HepG2 (cell line): Measurements from ENCODE around the gene ADGRV1. TPM values are rescaled to one million over a fixed set of nuclear protein-coding genes. Genes with fewer than 3 reads are reported as not detected.

Experiments used
- ATAC-seq: fragments of 200-7000 bp; cut with Tn5 transposase; 3 replicates; pipeline ENCODE4 v1.9.1; 2020; ENCODE audit warnings: mild to moderate bottlenecking, moderate library complexity
- BruUV-seq: library from RNA; stranded (reverse); fragments of 400-500 nt; replicated peaks from 2 replicates; lab custom pipeline; 2021; lab: Mats Ljungman, UMichigan
- CTCF ChIA-PET: fragments of 300-600 bp; formaldehyde crosslinking; extraction: SDS; loops from one replicate; lab custom pipeline; 2021; ENCODE audit warnings: low total read pairs, inconsistent platforms, low intra/inter-chr PET ratio; lab: Yijun Ruan, JAX
- POLR2A ChIA-PET: fragments of 350-600 bp; sonication (Branson Sonifier 250); formaldehyde crosslinking; loops from one replicate; lab custom pipeline; 2020; ENCODE audit warnings: antibody characterized with exemption, inconsistent platforms; lab: Yijun Ruan, JAX
- DNase-seq: peaks from one replicate; pipeline ENCODE4 v3.0.0-alpha.2; 2015; ENCODE audit warnings: low spot score
- FAIRE-seq: peaks from 3 replicates; lab custom pipeline; 2011; peaks lifted over from hg19 to GRCh38; lab: Jason Lieb, UNC
- H2AFZ ChIP-seq: one replicate; pipeline ENCODE4 v1.6.1; 2011; ENCODE audit warnings: low read length, inconsistent platforms
- H3K27ac ChIP-seq: fragments of 300-600 bp; 3 replicates; pipeline ENCODE4 v1.8.0; 2011; ENCODE audit warnings: mixed run types, mild to moderate bottlenecking, mixed read lengths, low read length, inconsistent platforms; ENCODE audit not compliant: insufficient read depth; ENCODE audit errors: extremely low read length
- H3K27me3 ChIP-seq, 2 experiments: fragments of 200-600 bp in 1 of 2; 2 replicates in 1 of 2; 3 replicates in 1 of 2; pipeline versions ENCODE4 v1.6.0 to v1.8.0; 2011; ENCODE audit warnings: low read length in 2 of 2, mild to moderate bottlenecking in 2 of 2, moderate library complexity in 2 of 2, inconsistent platforms in 1 of 2; ENCODE audit not compliant: insufficient read depth in 2 of 2, control insufficient read depth in 1 of 2
- H3K36me3 ChIP-seq, 2 experiments: fragments of 200-600 bp in 1 of 2; replicated peaks in 1 of 2; 2 replicates in 1 of 2; 3 replicates in 1 of 2; pipeline versions ENCODE4 v1.5.1 to v1.8.0; 2011; ENCODE audit warnings: low read length in 2 of 2, inconsistent platforms in 1 of 2; ENCODE audit not compliant: insufficient read depth in 2 of 2, control insufficient read depth in 1 of 2
- H3K4me1 ChIP-seq: 2 replicates; pipeline ENCODE4 v1.5.1; 2012; ENCODE audit warnings: low read length, inconsistent platforms; ENCODE audit not compliant: insufficient read depth
- H3K4me2 ChIP-seq: 2 replicates; pipeline ENCODE4 v1.6.0; 2011; ENCODE audit warnings: low read depth, low read length, inconsistent platforms
- H3K4me3 ChIP-seq, 3 experiments: fragments of 200-600 bp in 1 of 3; sonication (generic), shearing (Covaris generic) in 1 of 3; replicated peaks in 1 of 3; 2 replicates each; pipeline ENCODE4 v1.5.1; 2011 to 2016; ENCODE audit warnings: low read length in 3 of 3, inconsistent platforms in 2 of 3, low read depth in 2 of 3, mild to moderate bottlenecking in 2 of 3, control low read depth in 1 of 3, mixed read lengths in 1 of 3; ENCODE audit not compliant: insufficient read depth in 1 of 3
- H3K79me2 ChIP-seq: one replicate; pipeline ENCODE4 v1.6.1; 2011; ENCODE audit warnings: low read length, inconsistent platforms; ENCODE audit not compliant: insufficient read depth
- H3K9ac ChIP-seq: 2 replicates; pipeline ENCODE4 v1.6.0; 2011; ENCODE audit warnings: mild to moderate bottlenecking, low read depth, low read length, inconsistent platforms; ENCODE audit not compliant: insufficient read depth
- H3K9me3 ChIP-seq: 2 replicates; pipeline ENCODE4 v1.5.1; 2012; ENCODE audit warnings: mild to moderate bottlenecking, low read length
- H4K20me1 ChIP-seq: 2 replicates; pipeline ENCODE4 v1.6.0; 2011; ENCODE audit warnings: inconsistent platforms, mild to moderate bottlenecking, low read length, moderate library complexity; ENCODE audit not compliant: insufficient read depth
- FOXK1 ChIP-seq: sonication (generic); formaldehyde crosslinking; IDR thresholded peaks from 2 replicates; pipeline ENCODE4 v1.4.0; 2020; ENCODE audit warnings: low read depth, missing genetic modification reagents, borderline replicate concordance
- JUND ChIP-seq: sonication (generic); formaldehyde crosslinking; IDR thresholded peaks from 2 replicates; pipeline ENCODE4 v1.8.0; 2022; ENCODE audit warnings: mild to moderate bottlenecking, missing genetic modification reagents
- KDM3A ChIP-seq: IDR thresholded peaks from 2 replicates; pipeline ENCODE4 v1.6.1; 2018; ENCODE audit warnings: low read depth, missing compliant biosample characterization
- KDM5A ChIP-seq: fragments of 200-600 bp; sonication (generic); IDR thresholded peaks from 2 replicates; pipeline ENCODE4 v1.7.0; 2018; ENCODE audit warnings: antibody characterized with exemption, mild to moderate bottlenecking, low read length, borderline replicate concordance
- KMT2A ChIP-seq: sonication (generic); formaldehyde crosslinking; IDR thresholded peaks from 2 replicates; pipeline ENCODE4 v1.4.0; 2020; ENCODE audit warnings: missing genetic modification reagents
- KMT2B ChIP-seq: IDR thresholded peaks from 2 replicates; pipeline ENCODE4 v1.6.1; 2016; ENCODE audit warnings: missing genetic modification reagents, missing compliant biosample characterization
- POLR2G ChIP-seq: fragments of 200-400 bp; formaldehyde crosslinking; IDR thresholded peaks from 2 replicates; pipeline ENCODE4 v1.6.1; 2018; ENCODE audit warnings: mild to moderate bottlenecking, low read depth, low read length, moderate library complexity
- SAFB2 ChIP-seq: sonication (generic); formaldehyde crosslinking; IDR thresholded peaks from 2 replicates; pipeline ENCODE4 v1.5.1; 2020; ENCODE audit warnings: missing genetic modification reagents, low read depth, mild to moderate bottlenecking, borderline replicate concordance
- YY1 ChIP-seq: IDR thresholded peaks from 2 replicates; pipeline ENCODE4 v1.6.1; 2011; ENCODE audit warnings: low read length, low read depth, moderate library complexity, mild to moderate bottlenecking; ENCODE audit not compliant: insufficient read depth, insufficient replicate concordance
- ZBTB7B ChIP-seq: sonication (generic); formaldehyde crosslinking; IDR thresholded peaks from 2 replicates; pipeline ENCODE4 v1.4.0; 2020; ENCODE audit warnings: missing genetic modification reagents
- ZSCAN21 ChIP-seq: sonication (generic); formaldehyde crosslinking; IDR thresholded peaks from 2 replicates; pipeline ENCODE4 v1.8.0; 2022; ENCODE audit warnings: mild to moderate bottlenecking, missing genetic modification reagents, moderate library complexity, borderline replicate concordance
- ZSCAN9 ChIP-seq: IDR thresholded peaks from 2 replicates; pipeline ENCODE4 v1.6.1; 2016; ENCODE audit warnings: borderline replicate concordance
- WGBS: methylation state at CpG from one replicate; pipeline ENCODE4 v1.1.6; 2017; ENCODE audit warnings: low lambda C conversion rate; 5-methylcytosine and 5-hydroxymethylcytosine counted together
- in situ Hi-C: cut with HindIII; loops from 2 replicates; pipeline ENCODE4 v1.10.0; 2017; ENCODE audit warnings: low pct_unique_long_range_greater_than_20kb; ENCODE audit not compliant: extremely low pct_ligation_motif_present
- intact Hi-C: fragments of 100-400 bp; cut with micrococcal nuclease; formaldehyde crosslinking; loops from one replicate; pipeline ENCODE4 v1.10.0; 2022; ENCODE audit not compliant: unreplicated experiment
- polyA plus RNA-seq, 8 experiments: library from polyadenylated mRNA; depleted of rRNA in 3 of 8; stranded (reverse) in 7 of 8; unstranded in 1 of 8; fragments of >200 nt; fragmentation: Illumina TruSeq in 4 of 8; extraction: Trizol in 4 of 8; gene quantifications; 2 replicates each; pipeline versions ENCODE4 v1.2.1 to v1.2.3, GENCODE V29; 2011 to 2016; ENCODE audit warnings: low read depth in 4 of 8, missing spikeins in 1 of 8, mixed read lengths in 1 of 8; ENCODE audit not compliant: insufficient read depth in 1 of 8
- total RNA-seq, 5 experiments: library from RNA; depleted of rRNA; stranded (reverse); fragments of >200 nt; fragmentation: Illumina TruSeq; extraction: Trizol; gene quantifications; 2 replicates each; pipeline ENCODE4 v1.2.3, GENCODE V29; 2016; ENCODE audit warnings: low read depth in 1 of 5
- TF ChIP-seq, protein P1 (sequence below): sonication (generic); formaldehyde crosslinking; IDR thresholded peaks from 2 replicates; pipeline ENCODE4 v1.8.0; 2022; ENCODE audit warnings: low read depth, missing genetic modification reagents
- TF ChIP-seq, protein P2 (sequence below): sonication (generic); formaldehyde crosslinking; conservative IDR thresholded peaks from 2 replicates; pipeline ENCODE4 v1.8.0; 2022; ENCODE audit warnings: mild to moderate bottlenecking, moderate library complexity, missing genetic modification reagents
- TF ChIP-seq, protein P3 (sequence below): sonication (generic); formaldehyde crosslinking; IDR thresholded peaks from 2 replicates; pipeline ENCODE4 v1.5.0; 2020; ENCODE audit warnings: missing genetic modification reagents

Gene ADGRV1
- total and polyA plus RNA-seq, 2 of the 13 experiments (the other 11 are each of a cell fraction or from before 2014, with no cell fraction given): 1.7 to 3.9 TPM

DNA sequence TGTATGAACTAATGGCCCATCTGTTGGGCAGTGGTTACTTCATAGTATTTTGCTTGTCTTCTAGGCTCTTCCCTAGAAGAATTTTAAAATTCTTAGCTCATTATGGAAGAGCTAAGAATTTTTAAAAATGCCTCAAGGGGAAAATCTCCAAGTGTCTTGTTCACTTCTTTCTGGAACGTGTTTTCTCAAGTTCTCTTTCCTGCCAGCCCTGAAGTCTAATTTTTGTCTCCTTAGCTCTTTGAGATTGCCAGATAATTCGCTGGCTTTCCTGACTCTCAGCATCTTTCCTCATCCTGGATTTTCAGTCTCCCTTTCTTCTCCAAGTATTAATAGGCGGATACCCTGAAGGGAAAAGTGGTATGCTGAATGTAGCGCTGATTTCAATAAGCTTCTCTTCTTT, 429.1 kb downstream of the ADGRV1 start:
- no peak overlapping the region for H3K27ac ChIP-seq
- H3K4me2 ChIP-seq: no peak overlapping the region
- BruUV-seq: no TSS peak
- no peaks in the 10 kb centered on the region for H3K79me2 ChIP-seq
- peaks cover 11% of the 10 kb centered on the region for H3K4me1 ChIP-seq
- TF ChIP-seq FOXK1 (CRISPR knock-in tag) (no peak), KMT2A (CRISPR knock-in tag) (no peak), KDM3A (CRISPR knock-in tag) (no peak), SAFB2 (no peak), KMT2B (CRISPR knock-in tag) (no peak), YY1 (no peak), ZSCAN9 (CRISPR knock-in tag) (no peak), KDM5A (no peak), JUND (no peak), ZBTB7B (CRISPR knock-in tag) (no peak), POLR2G (no peak), ZSCAN21 (no peak)
- TF ChIP-seq, protein P1, sequence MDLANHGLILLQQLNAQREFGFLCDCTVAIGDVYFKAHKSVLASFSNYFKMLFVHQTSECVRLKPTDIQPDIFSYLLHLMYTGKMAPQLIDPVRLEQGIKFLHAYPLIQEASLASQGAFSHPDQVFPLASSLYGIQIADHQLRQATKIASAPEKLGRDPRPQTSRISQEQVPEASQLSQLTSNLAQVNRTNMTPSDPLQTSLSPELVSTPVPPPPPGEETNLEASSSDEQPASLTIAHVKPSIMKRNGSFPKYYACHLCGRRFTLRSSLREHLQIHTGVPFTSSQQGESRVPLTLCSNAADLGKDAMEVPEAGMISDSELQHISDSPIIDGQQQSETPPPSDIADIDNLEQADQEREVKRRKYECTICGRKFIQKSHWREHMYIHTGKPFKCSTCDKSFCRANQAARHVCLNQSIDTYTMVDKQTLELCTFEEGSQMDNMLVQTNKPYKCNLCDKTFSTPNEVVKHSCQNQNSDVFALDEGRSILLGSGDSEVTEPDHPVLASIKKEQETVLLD: no peak
- TF ChIP-seq, protein P2, sequence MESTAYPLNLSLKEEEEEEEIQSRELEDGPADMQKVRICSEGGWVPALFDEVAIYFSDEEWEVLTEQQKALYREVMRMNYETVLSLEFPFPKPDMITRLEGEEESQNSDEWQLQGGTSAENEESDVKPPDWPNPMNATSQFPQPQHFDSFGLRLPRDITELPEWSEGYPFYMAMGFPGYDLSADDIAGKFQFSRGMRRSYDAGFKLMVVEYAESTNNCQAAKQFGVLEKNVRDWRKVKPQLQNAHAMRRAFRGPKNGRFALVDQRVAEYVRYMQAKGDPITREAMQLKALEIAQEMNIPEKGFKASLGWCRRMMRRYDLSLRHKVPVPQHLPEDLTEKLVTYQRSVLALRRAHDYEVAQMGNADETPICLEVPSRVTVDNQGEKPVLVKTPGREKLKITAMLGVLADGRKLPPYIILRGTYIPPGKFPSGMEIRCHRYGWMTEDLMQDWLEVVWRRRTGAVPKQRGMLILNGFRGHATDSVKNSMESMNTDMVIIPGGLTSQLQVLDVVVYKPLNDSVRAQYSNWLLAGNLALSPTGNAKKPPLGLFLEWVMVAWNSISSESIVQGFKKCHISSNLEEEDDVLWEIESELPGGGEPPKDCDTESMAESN: no peak
- TF ChIP-seq, protein P3, sequence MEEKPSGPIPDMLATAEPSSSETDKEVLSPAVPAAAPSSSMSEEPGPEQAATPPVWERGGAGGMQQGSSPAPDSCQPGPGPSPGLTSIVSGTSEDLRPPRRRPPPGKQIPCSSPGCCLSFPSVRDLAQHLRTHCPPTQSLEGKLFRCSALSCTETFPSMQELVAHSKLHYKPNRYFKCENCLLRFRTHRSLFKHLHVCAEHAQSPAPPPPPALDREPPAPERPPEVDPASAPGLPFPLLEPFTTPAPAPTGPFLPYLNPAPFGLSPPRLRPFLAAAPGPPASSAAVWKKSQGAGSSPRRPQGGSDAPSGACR (CRISPR knock-in tag): no peak
- H3K36me3 ChIP-seq: no peaks in the 10 kb centered on the region
- H3K9me3 ChIP-seq: no peaks in the 10 kb centered on the region
- no peak overlapping the region for H3K9ac ChIP-seq
- intact Hi-C loops: no loop called here
- ATAC-seq: no peak
- CTCF ChIA-PET: no interaction called here
- H2AFZ ChIP-seq: no peak overlapping the region
- in situ Hi-C loops: no loop called here
- H3K27me3 ChIP-seq: no peaks in the 10 kb centered on the region
- no peak for FAIRE-seq
- H3K4me3 ChIP-seq: no peak overlapping the region
- H4K20me1 ChIP-seq: no peaks in the 10 kb centered on the region
- WGBS: 79% methylated on average over 4 of the region's 4 CpGs
- POLR2A ChIA-PET: no interaction called here
- DNase-seq: no peak
